Tracheal epithelial cell (primary cell): ENCODE results near the gene NUDT15. TPM values are rescaled to one million over a fixed set of nuclear protein-coding genes. Genes with fewer than 3 reads are reported as not detected.

Experiments
- total RNA-seq: library from RNA; depleted of rRNA; stranded (reverse); fragments of >200 nt; gene quantifications from 2 replicates; pipeline ENCODE4 v1.2.1, GENCODE V29; 2014

The NUDT15 gene
- 19.0 and 26.0 TPM in 2 replicates for total RNA-seq

DNA sequence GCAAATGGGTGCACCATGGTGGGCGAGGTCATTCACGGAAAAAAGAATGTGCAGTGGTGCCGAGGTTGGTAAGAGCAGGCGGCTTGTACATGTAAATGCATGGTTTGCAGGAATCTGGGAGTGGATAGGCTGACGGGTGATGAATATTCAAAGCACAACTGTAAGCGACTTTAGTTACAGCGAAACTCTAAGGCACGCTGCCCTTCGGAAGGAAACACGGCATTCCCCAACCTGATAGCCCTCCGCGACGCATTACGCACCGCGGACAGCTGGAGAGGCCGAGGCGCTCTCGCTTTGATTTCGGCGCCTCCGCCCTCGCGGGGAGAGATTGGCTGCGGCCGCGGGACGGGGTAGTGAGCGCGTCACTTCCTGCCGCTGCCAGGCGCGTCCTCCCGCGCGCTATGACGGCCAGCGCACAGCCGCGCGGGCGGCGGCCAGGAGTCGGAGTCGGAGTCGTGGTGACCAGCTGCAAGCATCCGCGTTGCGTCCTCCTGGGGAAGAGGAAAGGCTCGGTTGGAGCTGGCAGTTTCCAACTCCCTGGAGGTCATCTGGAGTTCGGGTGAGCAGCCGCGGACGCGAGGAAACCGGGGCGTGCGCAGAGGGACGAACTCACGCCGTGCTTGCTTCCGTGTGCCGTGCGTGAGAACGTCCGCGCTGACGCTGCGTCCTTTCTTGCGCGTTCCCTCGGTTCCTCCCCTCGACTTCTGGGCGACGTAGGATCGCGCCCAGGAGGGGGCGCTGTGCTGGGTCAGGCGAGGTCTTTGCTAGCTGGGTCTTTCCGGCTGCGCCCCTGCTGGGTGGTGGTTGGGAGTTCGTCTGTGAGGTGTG is at the start of gene NUDT15:
Gene NUDT15 (plus strand): TSS at position 381 of the 828 bp plus-strand sequence. CDS start 21 bp downstream, at position 402.

DNA sequence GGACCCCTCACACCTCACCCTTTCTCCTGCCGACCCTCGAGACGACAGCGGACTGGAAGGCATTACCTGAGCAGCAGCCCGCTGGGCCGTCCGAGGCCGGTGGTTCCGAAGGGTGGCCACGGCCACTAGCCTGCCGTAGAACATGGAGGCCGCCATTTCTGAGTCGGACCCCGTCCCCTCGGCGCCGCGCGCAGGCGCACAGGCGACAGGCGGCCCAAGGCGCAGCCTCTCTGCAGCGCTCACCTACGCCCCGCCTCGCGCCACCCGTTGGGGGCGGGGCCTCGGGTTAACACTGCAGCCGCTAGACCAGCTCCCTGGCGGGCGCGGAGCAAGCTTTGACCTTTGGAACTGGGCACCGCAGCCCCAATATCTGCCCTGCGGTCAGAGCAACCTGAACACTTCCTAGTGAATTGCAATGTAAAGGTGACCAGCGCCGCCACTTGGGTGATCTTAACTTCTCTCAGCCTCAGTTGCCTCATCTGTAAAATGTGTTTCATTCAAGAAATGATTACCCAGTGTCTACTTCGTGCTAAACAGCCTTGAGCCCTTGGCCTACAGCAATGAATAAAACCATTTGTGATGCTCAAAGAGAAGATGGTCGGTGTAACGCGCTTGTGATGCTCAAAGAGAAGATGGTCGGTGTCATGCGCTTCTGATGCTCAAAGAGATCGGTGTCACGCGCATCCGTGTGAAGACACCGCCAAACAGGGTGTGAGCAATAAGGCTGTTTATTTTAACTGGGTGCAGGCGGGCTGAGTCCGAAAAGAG is 36.2 kb upstream of the NUDT15 start, which contains the start of gene SUCLA2:
Gene SUCLA2 (minus strand): TSS at position 160 of the 768 bp plus-strand sequence. CDS start 4 bp downstream, at position 156.

DNA sequence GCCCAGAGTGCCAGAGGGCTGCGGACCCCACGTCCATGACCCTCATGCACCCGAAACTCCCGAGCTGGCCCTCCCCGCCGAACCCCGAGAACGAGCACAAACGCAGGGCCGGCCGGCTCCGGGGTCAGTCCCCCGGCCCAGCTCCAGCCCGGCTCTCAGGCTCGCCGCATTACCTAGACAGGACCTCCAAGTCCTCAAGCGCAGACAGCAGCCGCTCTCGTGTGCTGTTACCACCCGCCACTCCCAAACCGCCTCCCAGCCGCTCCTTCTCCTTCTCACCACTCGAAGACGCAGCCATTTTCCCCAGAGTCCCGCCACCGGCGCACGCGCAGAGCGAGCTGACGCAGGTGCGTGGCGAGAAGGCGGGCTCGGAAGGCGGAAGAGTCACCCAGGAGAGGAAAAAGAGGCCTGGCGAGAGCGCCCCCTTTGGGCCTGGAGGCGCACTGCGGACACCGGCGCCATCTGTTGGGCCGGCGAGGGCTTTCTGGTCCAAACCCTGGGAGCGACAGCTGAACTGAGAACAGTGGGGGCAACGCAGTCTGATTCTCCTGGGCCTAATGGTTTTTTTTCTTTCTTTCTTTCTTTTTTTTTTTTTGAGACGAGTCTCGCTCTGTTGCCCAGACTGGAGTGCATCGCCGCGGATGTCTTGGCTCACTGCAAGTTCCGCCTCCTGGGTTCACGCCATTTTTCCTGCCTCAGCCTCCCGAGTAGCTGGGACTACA is 57.4 kb downstream of the NUDT15 start, which contains the start of gene MED4:
Gene MED4 (minus strand): TSS at position 324 of the 722 bp plus-strand sequence. CDS start 26 bp downstream, at position 298.

Other genes starting within 250 kb of the NUDT15 start
- gene SUCLA2, start 36.5 kb upstream of the NUDT15 start, total RNA-seq, result 44.6 and 56.9 TPM in 2 replicates
- gene MED4, start 57.4 kb downstream of the NUDT15 start, total RNA-seq, result 21.9 and 25.4 TPM in 2 replicates
- gene ITM2B, start 195.5 kb downstream of the NUDT15 start, total RNA-seq, result 115 and 140 TPM in 2 replicates